NOMO-1 treated with DMSO at 0.1 percent for 48 hours (cell line): Measurements from ENCODE around the gene MAP1LC3B2.

Source experiments
- DNase-seq: peaks from one replicate; lab custom pipeline; 2025; ENCODE audit not compliant: unreplicated experiment; lab: John Stamatoyannopoulos, UW

MAP1LC3B2 gene

GRCh38 chr12:116559162-116559935 is at the start of gene MAP1LC3B2:
Gene MAP1LC3B2, plus strand, starts transcription at chr12:116559381. Its CDS starts 16,562 bp downstream, at chr12:116575943.
- peak; percentile 99 for DNase-seq

- no peak for DNase-seq
Measured at GRCh38 chr12:116513944-116514343, 45.2 kb upstream of the MAP1LC3B2 start.

GRCh38 chr12:116515684-116516083 is 43.5 kb upstream of the MAP1LC3B2 start:
- DNase-seq: no peak

- no peak for DNase-seq
Measured at GRCh38 chr12:116516657-116517056, 42.5 kb upstream of the MAP1LC3B2 start.

- DNase-seq: no peak
Measured at GRCh38 chr12:116517431-116518045, 41.6 kb upstream of the MAP1LC3B2 start.

- DNase-seq: no peak
Measured at GRCh38 chr12:116520225-116520760, 38.9 kb upstream of the MAP1LC3B2 start.

- DNase-seq: no peak
Measured at GRCh38 chr12:116520801-116521471, 38.2 kb upstream of the MAP1LC3B2 start.

- no peak for DNase-seq
Measured at GRCh38 chr12:116524311-116524710, 34.9 kb upstream of the MAP1LC3B2 start.

GRCh38 chr12:116524964-116525379 is 34.2 kb upstream of the MAP1LC3B2 start:
- DNase-seq: no peak

- DNase-seq: no peak
Measured at GRCh38 chr12:116525418-116526001, 33.7 kb upstream of the MAP1LC3B2 start.

- no peak for DNase-seq
Measured at GRCh38 chr12:116528065-116528464, 31.1 kb upstream of the MAP1LC3B2 start.

GRCh38 chr12:116528498-116528897 is 30.7 kb upstream of the MAP1LC3B2 start:
- no peak for DNase-seq

GRCh38 chr12:116529048-116529447 is 30.1 kb upstream of the MAP1LC3B2 start:
- DNase-seq: no peak

GRCh38 chr12:116529686-116530085 is 29.5 kb upstream of the MAP1LC3B2 start:
- no peak for DNase-seq

GRCh38 chr12:116532428-116532827 is 26.8 kb upstream of the MAP1LC3B2 start:
- no peak for DNase-seq

GRCh38 chr12:116532986-116533342 is 26.2 kb upstream of the MAP1LC3B2 start:
- peak; percentile 49 for DNase-seq

GRCh38 chr12:116533343-116534251 is 25.6 kb upstream of the MAP1LC3B2 start:
- DNase-seq: peak; percentile 66

- no peak for DNase-seq
Measured at GRCh38 chr12:116534311-116535121, 24.7 kb upstream of the MAP1LC3B2 start.

- no peak for DNase-seq
Measured at GRCh38 chr12:116535241-116535640, 23.9 kb upstream of the MAP1LC3B2 start.
